Left kidney (tissue), 2 donors: ENCODE results near the gene PPP1R12B. TPM values are rescaled to one million over a fixed set of nuclear protein-coding genes. Genes with fewer than 3 reads are reported as not detected.
A peak's percentile ranks its signal among the peaks of the same experiment; 100 is the strongest.
"Not testable (repeated sequence)": the region's sequence is repeated elsewhere in the genome, so short reads cannot be mapped to it uniquely, and the experiment has no call there.

Source experiments
- DNase-seq: peaks from one replicate; pipeline ENCODE4 v3.0.0-alpha.2; 2013
- polyA plus RNA-seq: library from polyadenylated mRNA; unstranded; fragments of 120-200 nt; gene quantifications from one replicate; pipeline ENCODE4 v1.2.1, GENCODE V29; 2013; ENCODE audit not compliant: insufficient read length

PPP1R12B gene
- polyA plus RNA-seq, 1 donor, result 27.3 TPM

GRCh38 chr1:202483362-202483761, 134.9 kb downstream of the PPP1R12B start:
- not testable (repeated sequence) for DNase-seq

- not testable (repeated sequence) for DNase-seq
Observed at GRCh38 chr1:202484032-202484431, 135.5 kb downstream of the PPP1R12B start.

GRCh38 chr1:202484820-202485219, 136.3 kb downstream of the PPP1R12B start:
- not testable (repeated sequence) for DNase-seq

GRCh38 chr1:202488178-202488649, 139.7 kb downstream of the PPP1R12B start:
- DNase-seq, result not testable (repeated sequence)

GRCh38 chr1:202489101-202489500, 140.6 kb downstream of the PPP1R12B start:
- DNase-seq, result not testable (repeated sequence)

- not testable (repeated sequence) for DNase-seq
Observed at GRCh38 chr1:202493112-202493511, 144.6 kb downstream of the PPP1R12B start.

GRCh38 chr1:202498542-202498941, 150.0 kb downstream of the PPP1R12B start:
- no peak for DNase-seq

- not testable (repeated sequence) for DNase-seq
Observed at GRCh38 chr1:202499997-202500396, 151.5 kb downstream of the PPP1R12B start.

GRCh38 chr1:202501281-202501680, 152.8 kb downstream of the PPP1R12B start:
- DNase-seq, result peak; percentile 28

- DNase-seq, result peak; percentile 37
Observed at GRCh38 chr1:202505356-202505755, 156.9 kb downstream of the PPP1R12B start.

- not testable (repeated sequence) for DNase-seq
Observed at GRCh38 chr1:202505880-202506575, 157.5 kb downstream of the PPP1R12B start.

- not testable (repeated sequence) for DNase-seq
Observed at GRCh38 chr1:202508863-202509262, 160.4 kb downstream of the PPP1R12B start.

- not testable (repeated sequence) for DNase-seq
Observed at GRCh38 chr1:202513875-202514274, 165.4 kb downstream of the PPP1R12B start.

GRCh38 chr1:202516434-202516877, 168.0 kb downstream of the PPP1R12B start:
- no peak for DNase-seq

GRCh38 chr1:202517146-202517545, 168.6 kb downstream of the PPP1R12B start:
- not testable (repeated sequence) for DNase-seq

- DNase-seq, result not testable (repeated sequence)
Observed at GRCh38 chr1:202518180-202518579, 169.7 kb downstream of the PPP1R12B start.

GRCh38 chr1:202518905-202519304, 170.4 kb downstream of the PPP1R12B start:
- not testable (repeated sequence) for DNase-seq

- DNase-seq, result not testable (repeated sequence)
Observed at GRCh38 chr1:202520129-202520856, 171.8 kb downstream of the PPP1R12B start.

- DNase-seq, result not testable (repeated sequence)
Observed at GRCh38 chr1:202520857-202521216, 172.3 kb downstream of the PPP1R12B start.

- DNase-seq, result not testable (repeated sequence)
Observed at GRCh38 chr1:202521484-202521883, 173.0 kb downstream of the PPP1R12B start.

- no peak for DNase-seq
Observed at GRCh38 chr1:202521886-202522285, 173.4 kb downstream of the PPP1R12B start.

GRCh38 chr1:202526056-202526455, 177.6 kb downstream of the PPP1R12B start:
- DNase-seq, result not testable (repeated sequence)

- DNase-seq, result not testable (repeated sequence)
Observed at GRCh38 chr1:202528096-202528722, 179.7 kb downstream of the PPP1R12B start.
